Measurements from ENCODE around the gene USB1.

The USB1 gene

DNA sequence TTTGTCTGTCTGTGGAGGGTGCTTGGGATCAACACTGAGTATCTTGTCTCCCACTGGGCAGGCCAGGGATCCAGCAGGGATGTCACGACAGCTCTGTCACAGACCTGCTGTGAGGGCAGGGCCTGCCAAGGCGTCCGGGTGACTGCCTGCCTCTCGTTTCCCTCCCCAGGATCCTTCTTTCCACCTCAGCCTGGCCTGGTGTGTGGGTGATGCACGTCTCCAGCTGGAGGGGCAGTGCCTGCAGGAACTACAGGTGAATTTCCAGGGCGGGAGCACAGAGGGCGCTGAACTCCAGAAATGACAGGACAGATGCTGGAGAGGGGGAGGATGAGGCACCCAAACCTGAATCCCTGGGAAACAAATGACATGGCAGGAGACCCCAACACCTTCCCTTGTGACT lies 17.6 kb downstream of the USB1 start:
- in situ Hi-C loops (cut with HindIII; ENCODE audit: low pct_unique_long_range_greater_than_20kb, low sequenced_read_pairs) = no loop called here
- peak in 1 of 2 experiments; percentile 25 for DNase-seq (ENCODE audit: low read depth in 1 of 2, low spot score in 1 of 2)
- TF ChIP-seq JUND (IDR thresholded peaks at IDR 0.05; ENCODE audit: low read depth) = no peak

GRCh38 chr16:58019866-58020538 lies 18.8 kb downstream of the USB1 start:
- DNase-seq (ENCODE audit: low read depth in 1 of 2, low spot score in 1 of 2) = no peak
- no peak for TF ChIP-seq JUND (IDR thresholded peaks at IDR 0.05; ENCODE audit: low read depth)
- in situ Hi-C loops (cut with HindIII; ENCODE audit: low pct_unique_long_range_greater_than_20kb, low sequenced_read_pairs) = no loop called here

DNA sequence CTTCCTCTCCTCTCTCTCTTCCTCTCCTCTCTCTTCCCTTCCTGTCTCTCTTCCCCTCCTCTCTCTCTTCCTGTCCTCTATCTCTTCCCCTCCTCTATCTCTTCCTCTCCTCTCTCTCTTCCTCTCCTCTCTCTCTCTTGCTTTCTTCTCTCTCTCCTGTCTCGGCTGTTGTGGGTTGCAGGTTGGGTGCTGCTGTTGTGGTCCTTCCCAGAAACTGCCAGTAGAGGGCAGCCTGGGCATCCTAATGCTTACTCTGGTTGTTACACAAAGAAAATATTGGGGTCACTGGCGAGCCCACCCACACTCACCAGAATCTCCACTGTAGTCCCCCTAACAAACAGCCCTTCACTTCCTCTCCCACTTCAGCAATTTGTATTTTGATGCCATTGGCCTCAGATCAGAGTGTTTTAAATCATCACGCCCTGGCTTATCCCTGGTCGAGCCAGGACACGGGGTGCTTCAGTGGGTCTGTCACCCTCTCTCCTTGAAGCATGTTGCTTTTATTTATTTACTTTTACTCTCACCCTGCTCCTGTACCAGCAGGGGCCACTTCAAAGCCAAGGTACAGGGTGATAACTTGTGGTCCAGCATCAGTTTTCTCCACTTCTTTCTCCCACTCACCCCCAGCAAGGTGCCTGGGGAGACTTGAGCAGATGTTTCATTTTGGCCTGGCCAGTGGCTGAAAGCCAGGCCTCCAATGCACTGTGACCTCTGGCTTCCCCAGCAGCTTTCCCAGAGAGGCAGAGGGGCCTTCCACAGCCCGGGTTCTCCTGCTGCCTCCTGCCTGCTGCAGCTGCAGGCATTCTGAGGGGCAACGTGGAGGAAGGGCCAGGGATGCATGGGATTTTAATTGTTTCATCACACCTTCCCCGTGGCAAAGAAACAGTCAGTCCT lies 19.7 kb downstream of the USB1 start:
- peak; percentile 37 to 47 for DNase-seq (ENCODE audit: low read depth in 1 of 2, low spot score in 1 of 2)
- no peak for TF ChIP-seq JUND (IDR thresholded peaks at IDR 0.05; ENCODE audit: low read depth)
- in situ Hi-C loops (cut with HindIII; ENCODE audit: low pct_unique_long_range_greater_than_20kb, low sequenced_read_pairs) = no loop called here

- in situ Hi-C loops (cut with HindIII; ENCODE audit: low pct_unique_long_range_greater_than_20kb, low sequenced_read_pairs) = no loop called here
- DNase-seq (ENCODE audit: low read depth in 1 of 2, low spot score in 1 of 2) = peak in 1 of 2 experiments; percentile 39
- TF ChIP-seq JUND (IDR thresholded peaks at IDR 0.05; ENCODE audit: low read depth) = no peak
These were observed 20.7 kb downstream of the USB1 start for GRCh38 chr16:58021661-58022551.

DNA sequence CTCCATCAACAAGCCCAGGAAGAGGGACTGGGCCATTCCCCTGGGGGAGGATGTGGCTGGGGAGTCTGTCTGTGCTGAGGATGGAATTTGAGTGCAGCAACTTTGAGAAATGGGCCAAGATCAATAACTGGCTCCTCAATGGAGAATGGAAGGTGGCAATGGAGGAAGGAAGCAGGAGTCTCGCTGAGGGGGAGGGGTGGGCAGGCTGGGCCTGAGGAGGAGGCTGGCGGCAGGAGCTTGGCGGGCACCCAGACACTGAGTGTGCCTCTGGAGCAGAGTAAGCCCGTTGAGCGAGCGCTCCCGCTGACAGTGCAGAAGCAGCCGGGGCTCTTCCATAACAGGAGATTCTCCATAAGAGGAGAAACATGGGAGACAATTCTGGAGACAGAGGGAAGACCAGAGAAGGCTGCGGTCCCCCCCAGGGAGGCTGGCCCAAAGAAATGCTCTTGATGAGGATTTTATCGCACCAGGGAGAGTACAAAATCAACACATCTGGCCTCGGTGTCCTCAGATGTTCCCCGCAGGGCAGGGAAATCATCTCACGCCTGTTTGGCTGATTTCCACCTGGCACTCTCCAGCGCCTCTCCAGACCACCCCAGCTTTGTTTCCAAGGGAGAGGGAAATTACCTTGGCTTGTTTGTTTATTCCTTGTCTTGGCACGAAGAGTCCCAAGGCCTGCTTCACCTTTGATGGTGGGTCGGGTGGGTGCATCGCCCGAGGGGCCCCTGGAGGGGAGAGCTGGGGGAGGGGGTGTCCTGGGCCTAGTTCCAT lies 21.6 kb downstream of the USB1 start:
- DNase-seq (ENCODE audit: low read depth in 1 of 2, low spot score in 1 of 2) = no peak
- TF ChIP-seq JUND (IDR thresholded peaks at IDR 0.05; ENCODE audit: low read depth) = no peak
- in situ Hi-C loops (cut with HindIII; ENCODE audit: low pct_unique_long_range_greater_than_20kb, low sequenced_read_pairs) = no loop called here

- DNase-seq (ENCODE audit: low read depth in 1 of 2, low spot score in 1 of 2) = peak; percentile 44 to 50
- TF ChIP-seq JUND (IDR thresholded peaks at IDR 0.05; ENCODE audit: low read depth) = no peak
- in situ Hi-C loops (cut with HindIII; ENCODE audit: low pct_unique_long_range_greater_than_20kb, low sequenced_read_pairs) = no loop called here
These were observed 23.5 kb downstream of the USB1 start for GRCh38 chr16:58024486-58025350.

DNA sequence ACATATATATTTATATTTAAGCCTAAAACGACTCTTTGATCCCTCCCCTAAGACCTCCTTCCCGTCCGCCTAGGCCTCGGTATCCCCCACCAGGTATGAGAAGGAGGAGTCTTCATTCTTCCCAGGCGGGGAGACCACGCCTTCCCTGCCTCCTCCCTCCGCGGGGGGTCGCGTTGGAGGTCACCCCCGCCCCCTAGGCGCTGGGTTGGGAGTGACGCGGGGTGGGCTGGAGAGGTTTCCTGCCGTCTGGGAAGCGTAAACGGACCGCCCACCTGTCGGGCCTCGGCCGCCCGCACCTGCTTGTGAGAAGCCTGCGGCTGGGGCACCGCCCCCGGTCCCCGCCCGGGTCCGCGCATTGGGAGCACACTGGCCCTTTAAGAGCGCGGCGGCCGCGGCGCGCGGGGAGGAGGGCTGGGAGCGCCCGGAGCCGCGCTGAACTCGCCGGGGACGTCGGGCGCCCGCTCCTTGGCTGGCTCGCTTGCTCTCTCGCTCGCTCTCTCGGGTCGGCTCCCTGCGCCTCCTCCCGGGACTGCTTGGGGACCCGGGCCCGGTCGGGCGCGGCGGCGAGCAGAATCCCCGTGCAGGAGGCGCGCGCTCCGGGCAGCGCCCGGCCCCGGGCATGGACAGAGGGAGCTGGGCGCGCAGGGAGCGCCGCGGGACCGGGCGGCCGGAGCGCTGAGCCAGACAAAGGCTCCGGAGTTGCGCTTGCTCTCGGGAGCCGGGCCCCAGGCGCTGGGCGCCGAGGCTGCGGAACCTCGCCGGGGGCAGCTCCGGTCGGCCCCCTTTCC lies 24.3 kb downstream of the USB1 start, which contains the start of gene MMP15:
Gene MMP15 (plus strand): TSS at position 404 of the 788 bp plus-strand sequence. CDS start 597 bp downstream, outside the sequence.
- peak; percentile 72 to 86 for DNase-seq (ENCODE audit: low read depth in 1 of 2, low spot score in 1 of 2)
- TF ChIP-seq JUND (IDR thresholded peaks at IDR 0.05; ENCODE audit: low read depth) = no peak
- in situ Hi-C loops (cut with HindIII; ENCODE audit: low pct_unique_long_range_greater_than_20kb, low sequenced_read_pairs) = no loop called here

DNA sequence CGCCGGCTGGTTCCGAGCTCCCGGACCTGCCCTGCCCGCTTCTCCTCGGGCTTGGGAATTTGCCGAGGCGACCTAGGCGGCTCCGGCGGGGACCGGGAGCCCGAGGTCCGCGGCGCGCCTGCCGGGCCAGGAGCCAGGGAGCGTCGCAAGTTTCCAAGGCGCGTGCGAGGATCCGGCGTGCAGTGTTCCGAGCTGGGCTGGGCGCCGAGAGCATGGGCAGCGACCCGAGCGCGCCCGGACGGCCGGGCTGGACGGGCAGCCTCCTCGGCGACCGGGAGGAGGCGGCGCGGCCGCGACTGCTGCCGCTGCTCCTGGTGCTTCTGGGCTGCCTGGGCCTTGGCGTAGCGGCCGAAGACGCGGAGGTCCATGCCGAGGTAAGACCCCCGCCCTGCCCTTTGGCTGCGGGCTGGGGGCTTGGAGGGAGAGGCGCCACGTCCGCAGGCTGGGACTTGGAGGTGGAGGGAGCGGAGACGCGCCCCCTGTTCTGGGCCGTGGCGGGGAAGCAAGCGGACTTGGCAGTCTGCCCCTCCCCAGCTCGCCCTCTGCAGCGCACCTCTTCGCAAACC lies 25.0 kb downstream of the USB1 start:
- in situ Hi-C loops (cut with HindIII; ENCODE audit: low pct_unique_long_range_greater_than_20kb, low sequenced_read_pairs) = no loop called here
- DNase-seq (ENCODE audit: low read depth in 1 of 2, low spot score in 1 of 2) = peak; percentile 38 to 49
- no peak for TF ChIP-seq JUND (IDR thresholded peaks at IDR 0.05; ENCODE audit: low read depth)

DNA sequence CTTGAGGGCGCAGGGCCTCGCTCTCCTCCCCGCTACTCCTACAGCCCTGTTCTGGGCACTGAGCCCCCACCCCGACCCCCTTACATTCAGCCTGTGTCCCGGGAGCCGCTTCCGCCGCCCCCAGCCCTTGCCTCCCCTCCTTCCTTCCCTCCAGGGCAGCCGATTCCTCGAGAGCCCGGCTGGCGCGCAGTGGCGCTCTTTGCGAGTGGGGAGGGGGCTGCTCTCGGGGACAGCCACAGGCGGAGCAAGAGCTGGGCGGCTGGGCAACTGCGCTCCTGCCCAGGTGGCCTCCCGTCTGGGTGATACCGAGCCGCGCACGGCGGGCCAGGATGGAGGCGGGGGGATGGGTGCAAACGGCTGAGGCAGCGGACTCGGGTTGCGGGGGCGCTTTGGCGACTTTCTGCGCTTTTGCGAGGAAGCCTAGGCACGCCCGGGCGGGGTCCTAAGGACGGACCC lies 25.5 kb downstream of the USB1 start:
- in situ Hi-C loops (cut with HindIII; ENCODE audit: low pct_unique_long_range_greater_than_20kb, low sequenced_read_pairs) = no loop called here
- TF ChIP-seq JUND (IDR thresholded peaks at IDR 0.05; ENCODE audit: low read depth) = no peak
- DNase-seq (ENCODE audit: low read depth in 1 of 2, low spot score in 1 of 2) = no peak

Data from T47D (cell line).